ENCODE results near the gene ZNF302.

Gene ZNF302

GRCh38 chr19:34732612-34733211 lies 55.2 kb downstream of the ZNF302 start:
- no peak for DNase-seq (ENCODE audit: low read depth in 2 of 2)

GRCh38 chr19:34733266-34733745 lies 55.8 kb downstream of the ZNF302 start:
- peak in 1 of 2 donors; percentile 20 for DNase-seq (ENCODE audit: low read depth in 2 of 2)

GRCh38 chr19:34733746-34734536 lies 56.5 kb downstream of the ZNF302 start, which contains the start of gene ZNF181:
Gene ZNF181, plus strand, starts transcription at chr19:34734243. Its CDS starts 795 bp downstream, at chr19:34735038.
- peak; percentile 66 to 78 for DNase-seq (ENCODE audit: low read depth in 2 of 2)

- DNase-seq (ENCODE audit: low read depth in 2 of 2): no peak
These were observed 57.1 kb downstream of the ZNF302 start for GRCh38 chr19:34734537-34735103.

All from stimulated activated CD4-positive, alpha-beta T cell treated with anti-CD3 and anti-CD28 coated beads, Interleukin-4, amount 100 ng/mL, for 48 hours (primary cell).